Measurements from ENCODE around the gene FMN1.

The FMN1 gene

GRCh38 chr15:32838338-32838737, 356.2 kb downstream of the FMN1 start:
- no peak for TF ChIP-seq GATA2 (IDR thresholded peaks at IDR 0.05; ENCODE audit: low read depth, low read length)
- TF ChIP-seq GATA3 (IDR thresholded peaks at IDR 0.05; ENCODE audit: low read depth, low read length) = no peak

GRCh38 chr15:32837935-32838334, 356.6 kb downstream of the FMN1 start:
- no peak for TF ChIP-seq GATA2 (IDR thresholded peaks at IDR 0.05; ENCODE audit: low read depth, low read length)
- TF ChIP-seq GATA3 (IDR thresholded peaks at IDR 0.05; ENCODE audit: low read depth, low read length) = no peak

GRCh38 chr15:32834156-32834555, 360.4 kb downstream of the FMN1 start:
- TF ChIP-seq GATA2 (IDR thresholded peaks at IDR 0.05; ENCODE audit: low read depth, low read length) (no peak), GATA3 (IDR thresholded peaks at IDR 0.05; ENCODE audit: low read depth, low read length) (no peak)

DNA sequence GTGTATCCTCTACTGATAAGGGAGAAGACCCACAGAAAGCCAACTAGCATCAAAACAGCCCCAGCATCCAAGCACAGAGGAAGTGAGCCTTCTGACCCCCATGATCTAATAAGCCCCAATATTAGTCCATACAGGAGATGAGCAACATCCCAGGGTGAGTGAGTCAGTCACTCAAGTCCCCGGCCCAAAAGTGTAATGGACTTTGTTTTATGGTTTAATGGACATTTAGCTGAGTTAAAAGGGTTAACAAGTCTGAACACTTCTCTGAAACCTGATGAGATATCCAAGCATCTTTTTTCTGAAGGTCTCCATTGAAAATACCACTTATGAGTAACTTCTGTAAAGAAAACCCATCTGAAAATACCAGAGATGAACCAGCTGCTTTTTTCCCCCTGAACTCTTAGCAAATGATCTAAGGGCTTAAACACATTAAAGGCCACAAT, 361.1 kb downstream of the FMN1 start:
- TF ChIP-seq GATA3 (IDR thresholded peaks at IDR 0.05; ENCODE audit: low read depth, low read length) (no peak), GATA2 (IDR thresholded peaks at IDR 0.05; ENCODE audit: low read depth, low read length) (no peak)

- no peak for TF ChIP-seq GATA2 (IDR thresholded peaks at IDR 0.05; ENCODE audit: low read depth, low read length)
- TF ChIP-seq GATA3 (IDR thresholded peaks at IDR 0.05; ENCODE audit: low read depth, low read length) = no peak
These were observed 363.0 kb downstream of the FMN1 start for GRCh38 chr15:32831485-32831884.

GRCh38 chr15:32830241-32830640, 364.3 kb downstream of the FMN1 start:
- TF ChIP-seq GATA2 (IDR thresholded peaks at IDR 0.05; ENCODE audit: low read depth, low read length) = no peak
- TF ChIP-seq GATA3 (IDR thresholded peaks at IDR 0.05; ENCODE audit: low read depth, low read length) = no peak

DNA sequence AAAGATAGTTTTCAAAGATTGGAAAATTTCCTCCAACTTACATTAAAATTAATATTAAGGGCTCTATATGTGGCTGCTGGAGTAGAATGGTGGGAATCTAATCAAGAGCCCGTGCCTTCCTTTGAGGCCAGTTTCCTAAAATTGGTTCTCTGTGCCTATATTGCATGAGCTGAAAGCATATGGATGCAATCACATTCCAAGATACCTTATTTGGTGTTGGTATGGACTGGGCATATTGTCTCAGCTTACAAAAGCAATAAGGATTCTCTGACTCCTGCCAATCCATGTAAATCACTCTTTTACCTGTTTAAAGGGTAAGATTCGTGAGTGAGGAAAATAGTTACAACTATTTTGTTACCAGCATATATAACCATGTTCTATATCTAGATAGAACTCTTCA, 365.1 kb downstream of the FMN1 start:
- TF ChIP-seq GATA3 (IDR thresholded peaks at IDR 0.05; ENCODE audit: low read depth, low read length) (no peak), GATA2 (IDR thresholded peaks at IDR 0.05; ENCODE audit: low read depth, low read length) (no peak)

GRCh38 chr15:32828507-32829186, 365.9 kb downstream of the FMN1 start:
- TF ChIP-seq GATA2 (IDR thresholded peaks at IDR 0.05; ENCODE audit: low read depth, low read length) = no peak
- TF ChIP-seq GATA3 (IDR thresholded peaks at IDR 0.05; ENCODE audit: low read depth, low read length) = no peak

DNA sequence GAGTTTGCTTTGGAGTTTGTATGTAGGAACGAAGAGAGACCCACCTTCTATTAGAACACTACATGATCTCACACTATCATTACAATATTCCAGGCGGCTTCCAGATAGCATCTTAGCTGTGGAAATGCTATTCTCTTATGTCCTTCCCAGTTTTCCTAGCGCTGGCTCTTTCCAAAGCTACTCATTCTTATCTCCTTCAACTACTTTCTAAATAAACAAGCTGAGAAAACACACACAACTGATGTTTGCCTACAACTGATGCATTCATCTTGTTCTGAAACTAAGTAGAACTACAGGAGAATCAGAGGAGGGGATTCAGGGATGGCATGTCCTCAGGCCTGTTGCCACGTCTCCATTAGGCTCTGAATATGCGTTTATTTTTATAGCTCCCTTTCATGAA, 367.8 kb downstream of the FMN1 start:
- TF ChIP-seq GATA3 (IDR thresholded peaks at IDR 0.05; ENCODE audit: low read depth, low read length) (no peak), GATA2 (IDR thresholded peaks at IDR 0.05; ENCODE audit: low read depth, low read length) (no peak)

DNA sequence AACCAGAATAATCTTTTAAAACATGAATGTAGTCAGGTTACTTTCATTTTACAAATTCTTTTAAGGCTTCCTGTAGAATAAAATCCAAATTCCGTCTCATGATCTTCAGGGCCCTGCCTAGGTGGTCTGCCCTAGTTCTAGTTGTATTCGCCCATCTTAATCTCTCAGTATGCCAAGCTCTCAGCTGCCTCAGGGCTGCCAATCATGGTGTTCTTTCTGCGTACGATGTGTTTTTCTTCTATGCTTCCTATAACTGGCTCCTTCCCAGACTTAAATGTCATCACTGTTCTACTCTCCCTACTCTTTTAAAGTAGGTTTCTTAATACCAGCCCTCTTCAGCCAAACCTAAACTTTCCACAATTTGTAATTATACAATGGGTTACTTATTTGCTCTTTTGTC, 369.3 kb downstream of the FMN1 start:
- TF ChIP-seq GATA2 (IDR thresholded peaks at IDR 0.05; ENCODE audit: low read depth, low read length) (no peak), GATA3 (IDR thresholded peaks at IDR 0.05; ENCODE audit: low read depth, low read length) (no peak)

DNA sequence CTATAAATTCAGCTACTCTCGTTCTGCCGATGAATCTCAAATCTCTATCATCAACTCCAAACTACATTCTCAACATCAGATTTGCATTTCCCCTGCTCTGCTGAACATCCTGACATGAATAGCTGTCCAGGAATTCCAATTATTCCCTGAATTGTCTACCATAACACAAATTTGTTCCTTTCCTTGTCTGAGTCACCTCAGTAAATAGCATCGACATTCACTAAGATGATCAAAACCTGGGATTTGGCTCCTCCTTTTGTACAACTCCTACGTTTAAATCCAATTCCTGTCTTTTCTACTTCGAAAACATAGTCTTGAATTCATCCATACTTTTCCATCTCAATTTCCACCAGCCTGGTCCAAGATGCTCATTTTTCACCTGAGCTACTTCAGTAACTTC, 369.7 kb downstream of the FMN1 start:
- TF ChIP-seq GATA3 (IDR thresholded peaks at IDR 0.05; ENCODE audit: low read depth, low read length) (no peak), GATA2 (IDR thresholded peaks at IDR 0.05; ENCODE audit: low read depth, low read length) (no peak)

DNA sequence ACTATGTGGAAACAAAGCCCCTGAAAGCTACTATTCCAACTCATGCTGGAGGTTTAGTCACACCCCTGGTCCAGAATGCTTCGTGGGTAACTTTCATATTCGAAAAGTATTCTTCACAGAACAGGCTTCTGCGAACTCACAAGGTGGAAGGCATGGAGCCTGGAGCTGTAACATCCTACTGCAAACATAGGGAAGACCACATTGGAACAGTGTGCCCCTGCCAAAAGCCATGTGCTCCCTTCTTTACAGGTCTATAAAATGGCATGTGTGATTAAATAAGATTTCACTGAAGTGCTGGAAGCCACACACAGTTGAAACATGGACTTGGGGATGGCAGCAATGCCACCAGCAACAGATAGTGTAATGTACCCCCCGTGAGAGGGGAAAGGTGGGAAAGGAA, 370.8 kb downstream of the FMN1 start:
- TF ChIP-seq GATA2 (IDR thresholded peaks at IDR 0.05; ENCODE audit: low read depth, low read length) (no peak), GATA3 (IDR thresholded peaks at IDR 0.05; ENCODE audit: low read depth, low read length) (no peak)

GRCh38 chr15:32822739-32823138, 371.8 kb downstream of the FMN1 start:
- TF ChIP-seq GATA3 (IDR thresholded peaks at IDR 0.05; ENCODE audit: low read depth, low read length) (no peak), GATA2 (IDR thresholded peaks at IDR 0.05; ENCODE audit: low read depth, low read length) (no peak)

DNA sequence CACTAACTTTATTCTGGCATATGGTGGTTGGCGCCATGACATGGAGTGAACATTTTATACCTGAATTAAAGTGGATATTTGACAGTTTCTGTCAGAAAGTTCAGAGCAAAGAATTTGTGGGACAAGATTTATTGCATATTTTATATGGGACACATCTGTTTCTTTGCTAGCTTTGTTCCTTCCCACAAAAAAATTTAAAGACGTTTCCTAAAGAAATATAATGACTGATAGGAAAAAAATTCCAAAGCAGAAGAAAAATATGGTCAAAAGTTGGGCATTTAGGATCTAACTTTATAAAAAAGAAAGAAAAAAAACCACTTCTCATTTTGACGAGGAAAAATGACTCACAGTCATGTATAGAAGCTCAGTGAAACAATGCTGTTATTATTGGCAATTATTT, 375.1 kb downstream of the FMN1 start:
- TF ChIP-seq GATA3 (IDR thresholded peaks at IDR 0.05; ENCODE audit: low read depth, low read length) (no peak), GATA2 (IDR thresholded peaks at IDR 0.05; ENCODE audit: low read depth, low read length) (no peak)

DNA sequence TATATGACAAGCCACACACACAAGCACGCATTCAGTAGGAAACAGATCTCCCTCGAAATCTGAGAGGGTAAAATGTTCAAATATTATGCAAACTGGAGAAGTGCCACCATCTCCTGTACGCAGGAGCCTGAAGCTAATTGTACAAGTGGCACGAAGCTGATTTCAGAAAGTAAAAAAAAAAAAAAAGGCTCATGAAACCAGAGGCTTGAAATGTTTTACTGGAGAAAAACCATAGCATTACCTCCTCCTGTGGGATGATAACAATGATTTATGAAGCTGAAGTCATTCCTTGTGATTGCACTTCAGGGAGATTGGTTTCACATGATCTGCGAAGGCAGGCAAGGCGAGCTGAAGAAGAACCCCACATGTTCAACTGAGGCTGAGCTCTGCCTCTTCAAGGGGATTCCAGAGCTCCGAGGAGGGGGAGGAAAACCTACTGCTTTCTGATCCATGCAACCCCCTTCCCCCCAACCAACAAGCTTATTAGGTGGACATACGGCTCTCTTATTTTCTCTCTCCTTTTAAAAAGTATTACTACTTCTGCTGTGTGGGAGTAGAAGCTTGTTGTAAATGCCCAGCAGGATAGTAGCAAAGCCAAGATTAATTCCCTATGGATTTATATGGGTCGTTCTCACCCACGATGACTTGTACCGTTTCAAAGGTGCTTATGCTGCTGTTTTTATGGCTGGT, 375.6 kb downstream of the FMN1 start:
- TF ChIP-seq GATA2 (IDR thresholded peaks at IDR 0.05; ENCODE audit: low read depth, low read length) = no peak
- TF ChIP-seq GATA3 (IDR thresholded peaks at IDR 0.05; ENCODE audit: low read depth, low read length) = no peak

Measured in SH-SY5Y (cell line).